Activated T-cell treated with anti-CD3 and anti-CD28 coated beads, Interleukin-2, amount 50 U/mL, for 72 hours (primary cell): Measurements from ENCODE around the gene QSOX1. TPM values are rescaled to one million over a fixed set of nuclear protein-coding genes. Genes with fewer than 3 reads are reported as not detected.
"Not testable (repeated sequence)": the region's sequence is repeated elsewhere in the genome, so short reads cannot be mapped to it uniquely, and the experiment has no call there.

Experiments used
- ATAC-seq, 2 donors: fragments of 150-1000 bp; cut with Tn5 transposase; replicated peaks in 1 of 2; 2 replicates each; pipeline ENCODE4 v1.10.0; 2021; ENCODE audit warnings: moderate library complexity in 2 of 2, mild to moderate bottlenecking in 1 of 2
- DNase-seq, 2 donors: peaks; one replicate each; pipeline ENCODE4 v3.0.0; 2021 to 2022; ENCODE audit warnings: mixed read lengths in 1 of 2
- H3K27ac Mint-ChIP-seq: one replicate; pipeline ENCODE4 v1.8.0; 2022; ENCODE audit warnings: mild to moderate bottlenecking, moderate library complexity, mixed read lengths
- H3K27me3 Mint-ChIP-seq: one replicate; pipeline ENCODE4 v1.8.0; 2022; ENCODE audit warnings: low read depth, mixed read lengths
- H3K36me3 Mint-ChIP-seq, 2 donors: one replicate each; pipeline ENCODE4 v1.8.0; 2022; ENCODE audit warnings: mixed read lengths in 2 of 2, mild to moderate bottlenecking in 1 of 2; ENCODE audit not compliant: insufficient read depth in 2 of 2
- H3K4me1 Mint-ChIP-seq: one replicate; pipeline ENCODE4 v1.8.0; 2022; ENCODE audit warnings: low read depth, mixed read lengths
- H3K4me3 Mint-ChIP-seq, 2 donors: one replicate each; pipeline ENCODE4 v1.8.0; 2022; ENCODE audit warnings: mild to moderate bottlenecking in 2 of 2, mixed read lengths in 2 of 2, moderate library complexity in 2 of 2
- H3K9me3 Mint-ChIP-seq, 2 donors: one replicate each; pipeline ENCODE4 v1.8.0; 2022; ENCODE audit warnings: mixed read lengths in 2 of 2
- total RNA-seq, 2 donors: library from RNA; stranded (reverse); gene quantifications; one replicate each; pipeline ENCODE4 v1.2.3, GENCODE V29; 2022

The QSOX1 gene
- total RNA-seq, 2 donors from 2014 or later = 35.9 to 44.9 TPM

- ATAC-seq, DNase-seq, H3K9me3 Mint-ChIP-seq, H3K36me3 Mint-ChIP-seq, H3K4me3 Mint-ChIP-seq, H3K27me3 Mint-ChIP-seq, H3K27ac Mint-ChIP-seq, H3K4me1 Mint-ChIP-seq: not testable (repeated sequence)
These were observed 47.9 kb downstream of the QSOX1 start for GRCh38 chr1:180202588-180202987.

GRCh38 chr1:180204231-180204630 lies 49.6 kb downstream of the QSOX1 start:
- no peaks in the 10 kb centered on the region for H3K36me3 Mint-ChIP-seq
- no peak overlapping the region for H3K4me3 Mint-ChIP-seq
- H3K9me3 Mint-ChIP-seq = no peaks in the 10 kb centered on the region
- no peak overlapping the region for H3K27ac Mint-ChIP-seq
- H3K27me3 Mint-ChIP-seq = peaks cover 2% of the 10 kb centered on the region
- DNase-seq (no peak), ATAC-seq (no peak)
- no peaks in the 10 kb centered on the region for H3K4me1 Mint-ChIP-seq

- Mint-ChIP-seq H3K4me1 (no peaks in the 10 kb centered on the region), H3K9me3 (no peaks in the 10 kb centered on the region), H3K27ac (no peak overlapping the region), H3K36me3 (no peaks in the 10 kb centered on the region), H3K4me3 (no peak overlapping the region), H3K27me3 (peaks cover 14% of the 10 kb centered on the region)
- ATAC-seq (no peak), DNase-seq (no peak)
These were observed 51.9 kb downstream of the QSOX1 start for GRCh38 chr1:180206581-180206980.

GRCh38 chr1:180208264-180208663 lies 53.6 kb downstream of the QSOX1 start:
- H3K9me3 Mint-ChIP-seq = no peaks in the 10 kb centered on the region
- H3K4me3 Mint-ChIP-seq = no peak overlapping the region
- H3K36me3 Mint-ChIP-seq = no peaks in the 10 kb centered on the region
- DNase-seq = no peak
- no peak for ATAC-seq
- H3K4me1 Mint-ChIP-seq = peaks cover 2% of the 10 kb centered on the region
- H3K27me3 Mint-ChIP-seq = peaks cover 18% of the 10 kb centered on the region
- no peak overlapping the region for H3K27ac Mint-ChIP-seq

- Mint-ChIP-seq H3K4me3 (no peak overlapping the region), H3K27me3 (peaks cover 18% of the 10 kb centered on the region), H3K4me1 (peaks cover 11% of the 10 kb centered on the region), H3K36me3 (no peaks in the 10 kb centered on the region), H3K27ac (no peak overlapping the region), H3K9me3 (no peaks in the 10 kb centered on the region)
- ATAC-seq (no peak), DNase-seq (no peak)
These were observed 55.4 kb downstream of the QSOX1 start for GRCh38 chr1:180210008-180210620.

GRCh38 chr1:180211156-180211859 lies 56.6 kb downstream of the QSOX1 start:
- Mint-ChIP-seq H3K9me3 (no peaks in the 10 kb centered on the region), H3K4me3 (no peak overlapping the region), H3K4me1 (peaks cover 20% of the 10 kb centered on the region), H3K27ac (no peak overlapping the region), H3K27me3 (peaks cover 18% of the 10 kb centered on the region), H3K36me3 (no peaks in the 10 kb centered on the region)
- ATAC-seq (no peak), DNase-seq (no peak)

- ATAC-seq (no peak), DNase-seq (no peak)
- H3K9me3 Mint-ChIP-seq = no peaks in the 10 kb centered on the region
- H3K27me3 Mint-ChIP-seq = peaks cover 18% of the 10 kb centered on the region
- no peaks in the 10 kb centered on the region for H3K36me3 Mint-ChIP-seq
- H3K4me3 Mint-ChIP-seq = no peak overlapping the region
- H3K4me1 Mint-ChIP-seq = peaks cover 20% of the 10 kb centered on the region
- H3K27ac Mint-ChIP-seq = no peak overlapping the region
These were observed 57.2 kb downstream of the QSOX1 start for GRCh38 chr1:180211860-180212229.

GRCh38 chr1:180213401-180214170 lies 58.9 kb downstream of the QSOX1 start:
- DNase-seq (peak; percentile 57 to 72), ATAC-seq (peak; percentile 89 to 91)
- Mint-ChIP-seq H3K36me3 (no peaks in the 10 kb centered on the region), H3K27me3 (peaks cover 18% of the 10 kb centered on the region), H3K27ac (peak overlapping the region; percentile 43), H3K9me3 (no peaks in the 10 kb centered on the region), H3K4me3 (peak overlapping the region; percentile 65 to 81), H3K4me1 (peaks cover 20% of the 10 kb centered on the region)

GRCh38 chr1:180215856-180216625 lies 61.4 kb downstream of the QSOX1 start:
- DNase-seq = no peak
- H3K9me3 Mint-ChIP-seq = no peaks in the 10 kb centered on the region
- H3K27ac Mint-ChIP-seq = no peak overlapping the region
- ATAC-seq = no peak
- no peak overlapping the region for H3K4me3 Mint-ChIP-seq
- H3K27me3 Mint-ChIP-seq = peaks cover 10% of the 10 kb centered on the region
- peaks cover 20% of the 10 kb centered on the region for H3K4me1 Mint-ChIP-seq
- H3K36me3 Mint-ChIP-seq = no peaks in the 10 kb centered on the region

GRCh38 chr1:180217006-180217405 lies 62.3 kb downstream of the QSOX1 start:
- DNase-seq (no peak), ATAC-seq (no peak)
- H3K4me1 Mint-ChIP-seq = peaks cover 20% of the 10 kb centered on the region
- H3K27ac Mint-ChIP-seq = no peak overlapping the region
- no peaks in the 10 kb centered on the region for H3K36me3 Mint-ChIP-seq
- H3K9me3 Mint-ChIP-seq = no peaks in the 10 kb centered on the region
- peaks cover 7% of the 10 kb centered on the region for H3K27me3 Mint-ChIP-seq
- H3K4me3 Mint-ChIP-seq = no peak overlapping the region

- Mint-ChIP-seq H3K36me3 (no peaks in the 10 kb centered on the region), H3K27me3 (peaks cover 27% of the 10 kb centered on the region), H3K9me3 (no peaks in the 10 kb centered on the region), H3K4me1 (peaks cover 9% of the 10 kb centered on the region), H3K4me3 (no peak overlapping the region), H3K27ac (no peak overlapping the region)
- no peak for ATAC-seq
- no peak for DNase-seq
These were observed 64.4 kb downstream of the QSOX1 start for GRCh38 chr1:180218806-180219765.

GRCh38 chr1:180219776-180220175 lies 65.1 kb downstream of the QSOX1 start:
- Mint-ChIP-seq H3K27me3 (peaks cover 34% of the 10 kb centered on the region), H3K27ac (no peak overlapping the region), H3K4me1 (peaks cover 9% of the 10 kb centered on the region), H3K9me3 (no peaks in the 10 kb centered on the region), H3K4me3 (no peak overlapping the region), H3K36me3 (no peaks in the 10 kb centered on the region)
- no peak for ATAC-seq
- no peak for DNase-seq
